OCI-LY7 (cell line): ENCODE measurements around the gene G3BP2. TPM values are rescaled to one million over a fixed set of nuclear protein-coding genes. Genes with fewer than 3 reads are reported as not detected.

Experiments
- BruUV-seq: library from RNA; stranded (reverse); fragments of 400-500 nt; replicated peaks from 2 replicates; lab custom pipeline; 2021; lab: Mats Ljungman, UMichigan
- CTCF ChIA-PET: fragments of 300-600 bp; sonication (Branson Sonifier 250); formaldehyde crosslinking; loops from one replicate; lab custom pipeline; 2022; ENCODE audit warnings: antibody characterized with exemption; ENCODE audit not compliant: unreplicated experiment; lab: Charles Lee
- POLR2A ChIA-PET: fragments of 300-600 bp; sonication (Branson Sonifier 250); formaldehyde crosslinking; loops from one replicate; lab custom pipeline; 2022; ENCODE audit warnings: antibody characterized with exemption; lab: Charles Lee
- DNase-seq: peaks from one replicate; pipeline ENCODE4 v3.0.0-alpha.2; 2015; ENCODE audit warnings: low spot score
- H2AFZ ChIP-seq: fragments of 200-600 bp; sonication (generic), shearing (Covaris generic); 2 replicates; pipeline ENCODE4 v1.6.1; 2014; ENCODE audit warnings: mild to moderate bottlenecking, antibody characterized with exemption, low read length, moderate library complexity
- H3K27ac ChIP-seq: fragments of 200-600 bp; sonication (generic); 2 replicates; pipeline ENCODE4 v1.5.1; 2014; ENCODE audit warnings: mixed run types, low read depth, mild to moderate bottlenecking, moderate library complexity, low read length, inconsistent platforms; ENCODE audit not compliant: poor library complexity, severe bottlenecking
- H3K36me3 ChIP-seq: fragments of 200-600 bp; sonication (generic); 2 replicates; pipeline ENCODE4 v1.6.1; 2014; ENCODE audit warnings: mild to moderate bottlenecking, antibody characterized with exemption, low read length, moderate library complexity, mixed read lengths; ENCODE audit not compliant: insufficient read depth
- H3K4me1 ChIP-seq: fragments of 200-600 bp; sonication (generic); 2 replicates; pipeline ENCODE4 v1.5.1; 2014; ENCODE audit warnings: mild to moderate bottlenecking, low read length; ENCODE audit not compliant: insufficient read depth, poor library complexity, severe bottlenecking
- H3K4me2 ChIP-seq: fragments of 200-600 bp; sonication (generic); 2 replicates; pipeline ENCODE4 v1.6.1; 2014; ENCODE audit warnings: mild to moderate bottlenecking, low read length
- H3K4me3 ChIP-seq: fragments of 200-600 bp; sonication (generic); 2 replicates; pipeline ENCODE4 v1.5.1; 2014; ENCODE audit warnings: mild to moderate bottlenecking, low read depth, low read length; ENCODE audit not compliant: poor library complexity, severe bottlenecking
- H3K79me2 ChIP-seq: fragments of 200-600 bp; sonication (generic); 2 replicates; pipeline ENCODE4 v1.6.1; 2016; ENCODE audit warnings: low read depth, mild to moderate bottlenecking, low read length, moderate library complexity, mixed read lengths; ENCODE audit not compliant: insufficient read depth
- H3K9me2 ChIP-seq: fragments of 200-600 bp; sonication (generic); 2 replicates; pipeline ENCODE4 v1.6.1; 2016; ENCODE audit warnings: mild to moderate bottlenecking, low read length, mixed read lengths; ENCODE audit not compliant: insufficient read depth
- H3K9me3 ChIP-seq: fragments of 200-600 bp; sonication (generic); 2 replicates; pipeline ENCODE4 v1.6.1; 2014; ENCODE audit warnings: mild to moderate bottlenecking, mixed run types, low read length, mixed read lengths
- H4K20me1 ChIP-seq: fragments of 200-600 bp; sonication (generic); 2 replicates; pipeline ENCODE4 v1.6.1; 2014; ENCODE audit warnings: mild to moderate bottlenecking, antibody characterized with exemption, low read length, moderate library complexity, mixed read lengths; ENCODE audit not compliant: insufficient read depth
- CTCF ChIP-seq: fragments of 200-600 bp; sonication (generic); conservative IDR thresholded peaks from 2 replicates; pipeline ENCODE4 v1.5.1; 2014; ENCODE audit warnings: mild to moderate bottlenecking, antibody characterized with exemption, low read length, moderate library complexity, mixed read lengths
- EZH2phosphoT487 ChIP-seq: fragments of 200-600 bp; sonication (generic); IDR thresholded peaks from 2 replicates; pipeline ENCODE4 v1.6.1; 2018; ENCODE audit warnings: low read depth, borderline replicate concordance, mild to moderate bottlenecking, mixed run types, antibody characterized with exemption, low read length, moderate library complexity, mixed read lengths
- intact Hi-C: fragments of 100-400 bp; cut with micrococcal nuclease; formaldehyde crosslinking; loops from one replicate; pipeline ENCODE4 v1.10.0; 2022; ENCODE audit not compliant: unreplicated experiment
- total RNA-seq, 2 experiments: library from RNA; depleted of rRNA in 1 of 2; stranded (reverse); fragments of >200 nt in 1 of 2; shearing (Covaris generic) in 1 of 2; gene quantifications; 2 replicates each; pipeline ENCODE4 v1.2.3, GENCODE V29; 2014 to 2022

Gene G3BP2
- total RNA-seq, 2 experiments from 2014 or later, result 56.7 to 147 TPM

DNA sequence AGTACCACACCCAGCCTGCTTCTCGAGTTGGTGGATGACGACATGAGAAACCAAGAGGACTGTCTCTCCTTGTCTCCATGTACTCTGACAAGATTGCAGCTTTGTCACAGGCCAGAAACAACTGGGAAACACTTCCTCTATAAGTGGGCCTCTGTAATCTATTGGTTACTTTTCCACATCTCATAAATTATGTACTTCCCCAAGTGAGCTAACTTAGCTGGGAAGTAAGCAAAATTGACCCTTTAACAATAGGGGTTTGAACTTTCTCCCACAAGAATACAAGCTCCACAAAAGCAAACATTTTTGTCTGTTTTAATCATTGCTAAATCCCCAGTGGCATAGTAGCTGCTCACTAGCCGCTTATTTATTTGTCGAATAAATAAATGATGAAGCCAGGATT is 37.0 kb upstream of the G3BP2 start:
- no TSS peak for BruUV-seq
- intact Hi-C loops, result no loop called here
- no peak for TF ChIP-seq EZH2phosphoT487
- TF ChIP-seq CTCF, result no peak
- no peaks in the 10 kb centered on the region for H3K4me1 ChIP-seq
- POLR2A ChIA-PET, result interaction anchor here (1.1 to 1.8 kb wide), 4 partner anchors 11 to 102 kb away, joined by 4 to 9 read pairs (median 5); partner anchors contain the start of gene USO1
- H3K4me3 ChIP-seq, result no peak overlapping the region
- no peak overlapping the region for H2AFZ ChIP-seq
- H3K79me2 ChIP-seq, result no peaks in the 10 kb centered on the region
- no peak overlapping the region for H3K4me2 ChIP-seq
- H3K36me3 ChIP-seq, result no peaks in the 10 kb centered on the region
- DNase-seq, result no peak
- CTCF ChIA-PET, result interaction anchor here (0.9 to 1.5 kb wide), 3 partner anchors 13 to 120 kb away, joined by 3 to 4 read pairs (median 4); partner anchors contain the start of gene USO1
- no peaks in the 10 kb centered on the region for H3K9me3 ChIP-seq
- no peaks in the 10 kb centered on the region for H3K9me2 ChIP-seq
- H3K27ac ChIP-seq, result no peak overlapping the region
- no peaks in the 10 kb centered on the region for H4K20me1 ChIP-seq

DNA sequence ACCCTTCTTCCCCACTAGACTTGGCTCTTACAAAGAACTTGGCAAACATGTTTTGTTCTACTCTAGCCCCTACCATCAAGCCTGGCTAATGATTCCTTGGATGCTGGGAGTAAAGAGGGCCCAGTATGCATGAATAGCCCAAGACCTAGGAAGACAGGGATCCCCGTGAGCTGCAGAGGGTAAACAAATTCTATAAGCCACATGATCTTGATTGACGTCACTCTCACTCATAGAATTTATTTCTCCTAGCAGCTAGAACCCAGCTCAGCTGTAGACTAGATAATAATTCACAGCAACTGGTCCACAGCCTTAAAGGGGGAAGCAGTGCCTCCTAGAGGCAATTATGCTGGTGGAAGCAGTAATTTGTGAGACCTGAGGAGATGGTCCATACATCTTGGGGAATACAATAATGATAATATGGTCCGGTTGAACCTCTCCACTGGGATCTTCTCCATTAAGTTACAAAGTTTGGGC is 35.0 kb upstream of the G3BP2 start:
- no peak for DNase-seq
- Histone ChIP-seq H3K27ac (no peak overlapping the region), H4K20me1 (no peaks in the 10 kb centered on the region), H2AFZ (no peak overlapping the region), H3K4me3 (no peak overlapping the region), H3K4me1 (no peaks in the 10 kb centered on the region), H3K79me2 (no peaks in the 10 kb centered on the region), H3K9me2 (no peaks in the 10 kb centered on the region), H3K9me3 (no peaks in the 10 kb centered on the region), H3K4me2 (no peak overlapping the region), H3K36me3 (no peaks in the 10 kb centered on the region)
- BruUV-seq, result no TSS peak
- TF ChIP-seq CTCF (peak; percentile 58), EZH2phosphoT487 (no peak)
- intact Hi-C loops, result no loop called here
- ChIA-PET CTCF (no interaction called here), POLR2A (no interaction called here)

- no TSS peak for BruUV-seq
- H3K9me3 ChIP-seq, result no peaks in the 10 kb centered on the region
- DNase-seq, result no peak
- H3K4me3 ChIP-seq, result no peak overlapping the region
- no peaks in the 10 kb centered on the region for H3K79me2 ChIP-seq
- H3K4me2 ChIP-seq, result no peak overlapping the region
- intact Hi-C loops, result no loop called here
- no peaks in the 10 kb centered on the region for H3K9me2 ChIP-seq
- H3K36me3 ChIP-seq, result no peaks in the 10 kb centered on the region
- H4K20me1 ChIP-seq, result no peaks in the 10 kb centered on the region
- no peak overlapping the region for H2AFZ ChIP-seq
- no peak overlapping the region for H3K27ac ChIP-seq
- H3K4me1 ChIP-seq, result no peaks in the 10 kb centered on the region
- ChIA-PET POLR2A (no interaction called here), CTCF (no interaction called here)
- TF ChIP-seq CTCF (no peak), EZH2phosphoT487 (no peak)
These were observed 32.2 kb upstream of the G3BP2 start for GRCh38 chr4:75705198-75705977.
